ENCODE data around the gene ADAM12.

- TF ChIP-seq POLR2A (IDR thresholded peaks at IDR 0.05) (no peak), CTCF (IDR thresholded peaks at IDR 0.05) (no peak)
Measured at GRCh38 chr10:126062131-126063032, 325.9 kb downstream of the ADAM12 start.

Measured in uterus (tissue), 2 donors.